Urinary bladder (tissue), 4 donors: ENCODE results near the gene YY1. TPM values are rescaled to one million over a fixed set of nuclear protein-coding genes. Genes with fewer than 3 reads are reported as not detected.

Source experiments
- DNase-seq: peaks from one replicate; pipeline ENCODE4 v3.0.0-alpha.2; 2015; ENCODE audit errors: extremely low spot score
- H3K27ac ChIP-seq: one replicate; pipeline ENCODE4 v1.5.1; 2013; ENCODE audit warnings: low read depth, mild to moderate bottlenecking, moderate library complexity
- H3K36me3 ChIP-seq: one replicate; pipeline ENCODE4 v1.6.1; 2013; ENCODE audit warnings: mild to moderate bottlenecking, moderate library complexity; ENCODE audit not compliant: insufficient read depth
- H3K4me1 ChIP-seq: one replicate; pipeline ENCODE4 v1.6.1; 2013; ENCODE audit warnings: mild to moderate bottlenecking, moderate library complexity; ENCODE audit not compliant: insufficient read depth
- H3K4me3 ChIP-seq: one replicate; pipeline ENCODE4 v1.5.1; 2013; ENCODE audit warnings: low read depth, low read length
- WGBS: extraction: QIAGEN DNeasy Blood & Tissue Kit; methylation state at CpG from one replicate; pipeline ENCODE4 v1.1.7; 2013; 5-methylcytosine and 5-hydroxymethylcytosine counted together
- polyA plus RNA-seq: library from polyadenylated mRNA; stranded (reverse); fragments of 200-250 nt; gene quantifications from one replicate; pipeline ENCODE4 v1.2.3, GENCODE V29; 2013
- total RNA-seq: library from RNA; depleted of rRNA; stranded (reverse); fragments of >200 nt; gene quantifications from one replicate; pipeline ENCODE4 v1.2.3, GENCODE V29; 2014
- donor health status: healthy with polysubstance abuse.
- donor health status: healthy.

The YY1 gene
- total and polyA plus RNA-seq, 2 donors = 33.5 to 65.5 TPM

DNA sequence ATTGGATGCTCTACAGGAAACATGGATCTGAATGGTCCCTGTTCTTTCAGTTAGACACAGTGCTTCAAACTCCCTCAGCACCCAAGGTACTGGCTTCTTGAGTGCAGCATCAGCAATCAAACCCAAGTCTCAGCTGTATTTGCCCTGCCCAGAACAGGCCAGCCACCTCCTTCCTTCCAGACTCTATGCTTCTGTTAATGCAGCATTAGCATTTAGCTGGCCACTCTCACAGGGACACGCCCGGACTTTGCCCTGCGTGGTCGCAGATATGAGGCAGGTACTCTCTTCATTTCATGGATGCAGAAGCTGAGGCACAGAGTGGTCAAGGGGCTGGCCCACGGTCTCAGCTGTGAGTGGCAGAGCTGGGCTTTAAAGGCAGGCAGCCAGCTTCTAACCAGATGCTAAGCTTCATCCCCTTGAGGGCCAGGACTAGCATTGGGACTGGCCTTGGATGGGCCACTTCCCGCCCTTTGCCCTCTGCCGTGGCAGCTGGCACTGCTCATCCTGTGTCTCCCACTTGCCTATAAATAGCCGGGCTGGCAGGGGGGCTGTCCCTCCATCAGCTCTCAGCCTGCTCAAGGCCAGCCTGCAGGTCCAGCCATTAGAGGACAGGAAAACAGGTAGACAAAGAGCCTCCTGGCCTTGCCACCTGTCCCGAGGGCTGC, 82.7 kb downstream of the YY1 start:
- WGBS = 75% methylated on average over 9 of the region's 9 CpGs
- no peaks in the 10 kb centered on the region for H3K4me1 ChIP-seq
- DNase-seq = no peak

GRCh38 chr14:100322138-100322957, 83.4 kb downstream of the YY1 start:
- no peak for DNase-seq
- no peak overlapping the region for H3K4me3 ChIP-seq
- H3K4me1 ChIP-seq = no peaks in the 10 kb centered on the region
- H3K27ac ChIP-seq = no peak overlapping the region
- no peaks in the 10 kb centered on the region for H3K36me3 ChIP-seq
- 89% methylated on average over 15 of the region's 15 CpGs for WGBS

More for the DNA sequence above, 82.7 kb downstream of the YY1 start:
- Histone ChIP-seq H3K4me3 (no peak overlapping the region), H3K27ac (no peak overlapping the region), H3K36me3 (no peaks in the 10 kb centered on the region)

DNA sequence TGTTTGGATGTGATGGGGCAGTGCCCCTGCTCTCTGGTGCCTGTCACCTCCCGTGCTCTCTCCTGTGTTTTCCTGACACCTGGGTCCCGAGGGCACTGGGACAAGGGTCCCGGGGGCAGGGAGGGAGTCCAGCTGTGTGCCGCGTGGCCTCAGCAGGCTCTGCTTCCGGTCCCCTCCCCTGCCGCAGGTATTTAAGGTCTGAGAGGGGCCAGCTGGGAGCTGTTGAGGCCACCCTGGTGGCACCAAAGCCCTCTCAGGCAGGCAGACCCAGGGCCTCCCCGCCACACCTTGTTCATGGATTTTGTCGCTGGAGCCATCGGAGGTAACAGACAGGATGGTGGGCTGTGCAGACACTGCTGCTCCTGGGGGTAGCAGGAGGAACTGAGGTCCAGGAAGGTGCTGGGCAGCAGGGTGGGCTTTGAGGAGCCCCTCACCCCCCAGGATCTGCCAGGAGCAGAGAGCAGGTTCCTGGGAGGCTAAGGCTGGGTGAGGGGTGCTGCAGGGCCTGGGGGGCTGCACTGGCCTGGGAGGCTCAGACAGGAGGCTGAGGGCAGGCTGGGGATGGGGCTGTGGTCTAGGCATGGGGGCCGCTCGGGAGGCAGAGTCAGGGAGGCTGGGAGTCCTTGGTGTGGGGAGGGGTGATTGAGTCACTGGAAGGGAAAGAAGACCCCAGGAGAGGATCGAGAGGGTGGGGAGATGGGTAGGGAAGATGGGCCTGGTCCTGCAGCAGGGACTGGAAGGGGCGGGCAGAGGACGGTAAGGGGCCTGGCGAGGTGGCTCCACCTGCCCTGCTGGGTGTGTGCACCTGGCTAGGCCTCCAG, 84.4 kb downstream of the YY1 start, which contains the start of gene SLC25A47:
Gene SLC25A47 (plus strand): TSS at position 219 of the 821 bp plus-strand sequence. CDS start 76 bp downstream, at position 295.
- H3K27ac ChIP-seq = no peak within 1 kb of the TSS
- no peak within 1 kb of the TSS for H3K4me3 ChIP-seq
- no peaks in the 10 kb centered on the region for H3K36me3 ChIP-seq
- DNase-seq = no peak
- no peaks in the 10 kb centered on the region for H3K4me1 ChIP-seq
- 89% methylated on average over 16 of the region's 16 CpGs for WGBS

DNA sequence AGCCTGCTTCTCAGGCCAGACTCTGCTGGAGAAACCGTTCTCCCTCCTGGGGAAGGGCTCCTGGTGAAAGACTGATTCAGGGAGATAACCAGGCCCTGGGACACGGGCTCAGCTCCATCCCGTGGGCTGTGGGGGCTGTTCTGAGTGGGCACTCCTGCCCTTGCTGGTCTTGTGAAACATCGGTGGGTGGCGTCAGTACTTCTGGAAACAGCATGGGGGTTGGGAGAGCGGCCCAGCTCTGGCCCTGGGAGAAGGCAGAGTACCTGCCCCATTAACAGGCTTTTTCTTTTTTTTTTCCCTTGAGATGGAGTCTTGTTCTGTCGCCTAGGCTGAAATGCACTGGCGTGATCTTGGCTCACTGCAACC, 85.0 kb downstream of the YY1 start:
- DNase-seq = no peak
- 87% methylated on average over 8 of the region's 8 CpGs for WGBS
- H3K36me3 ChIP-seq = no peaks in the 10 kb centered on the region
- no peak overlapping the region for H3K27ac ChIP-seq
- no peaks in the 10 kb centered on the region for H3K4me1 ChIP-seq
- H3K4me3 ChIP-seq = no peak overlapping the region

DNA sequence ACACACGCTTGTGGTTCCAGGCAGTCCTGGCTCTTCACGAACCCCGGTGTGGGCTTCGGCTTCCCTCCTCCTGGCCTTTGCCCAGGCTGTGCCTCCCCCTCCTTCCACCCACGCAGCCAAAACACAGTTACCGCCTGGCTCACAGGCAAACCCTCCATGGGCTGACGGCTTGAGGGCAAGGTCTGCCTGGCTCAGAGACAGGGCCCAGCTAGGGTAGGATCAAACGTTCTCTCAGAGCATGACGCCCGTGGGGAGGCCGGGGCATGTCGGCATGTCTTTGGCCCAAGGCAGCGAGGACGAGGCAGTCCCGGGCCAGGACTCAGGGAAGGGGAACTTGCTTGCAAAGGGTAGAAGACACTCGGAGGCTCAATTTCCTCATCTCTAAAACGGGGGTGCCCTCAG, 86.3 kb downstream of the YY1 start:
- Histone ChIP-seq H3K27ac (no peak overlapping the region), H3K36me3 (no peaks in the 10 kb centered on the region), H3K4me3 (no peak overlapping the region), H3K4me1 (no peaks in the 10 kb centered on the region)
- no peak for DNase-seq
- WGBS = 83% methylated on average over 17 of the region's 17 CpGs

GRCh38 chr14:100325958-100326357, 87.0 kb downstream of the YY1 start:
- DNase-seq = no peak
- H3K27ac ChIP-seq = no peak overlapping the region
- no peaks in the 10 kb centered on the region for H3K4me1 ChIP-seq
- H3K4me3 ChIP-seq = no peak overlapping the region
- WGBS = 92% methylated on average over 13 of the region's 13 CpGs
- no peaks in the 10 kb centered on the region for H3K36me3 ChIP-seq

GRCh38 chr14:100327128-100327527, 88.2 kb downstream of the YY1 start:
- Histone ChIP-seq H3K4me1 (no peaks in the 10 kb centered on the region), H3K36me3 (no peaks in the 10 kb centered on the region), H3K27ac (no peak overlapping the region), H3K4me3 (no peak overlapping the region)
- 94% methylated on average over 24 of the region's 24 CpGs for WGBS
- no peak for DNase-seq

GRCh38 chr14:100328495-100329163, 89.7 kb downstream of the YY1 start:
- Histone ChIP-seq H3K4me1 (no peaks in the 10 kb centered on the region), H3K36me3 (no peaks in the 10 kb centered on the region), H3K4me3 (no peak overlapping the region), H3K27ac (no peak overlapping the region)
- no peak for DNase-seq
- 89% methylated on average over 32 of the region's 32 CpGs for WGBS

DNA sequence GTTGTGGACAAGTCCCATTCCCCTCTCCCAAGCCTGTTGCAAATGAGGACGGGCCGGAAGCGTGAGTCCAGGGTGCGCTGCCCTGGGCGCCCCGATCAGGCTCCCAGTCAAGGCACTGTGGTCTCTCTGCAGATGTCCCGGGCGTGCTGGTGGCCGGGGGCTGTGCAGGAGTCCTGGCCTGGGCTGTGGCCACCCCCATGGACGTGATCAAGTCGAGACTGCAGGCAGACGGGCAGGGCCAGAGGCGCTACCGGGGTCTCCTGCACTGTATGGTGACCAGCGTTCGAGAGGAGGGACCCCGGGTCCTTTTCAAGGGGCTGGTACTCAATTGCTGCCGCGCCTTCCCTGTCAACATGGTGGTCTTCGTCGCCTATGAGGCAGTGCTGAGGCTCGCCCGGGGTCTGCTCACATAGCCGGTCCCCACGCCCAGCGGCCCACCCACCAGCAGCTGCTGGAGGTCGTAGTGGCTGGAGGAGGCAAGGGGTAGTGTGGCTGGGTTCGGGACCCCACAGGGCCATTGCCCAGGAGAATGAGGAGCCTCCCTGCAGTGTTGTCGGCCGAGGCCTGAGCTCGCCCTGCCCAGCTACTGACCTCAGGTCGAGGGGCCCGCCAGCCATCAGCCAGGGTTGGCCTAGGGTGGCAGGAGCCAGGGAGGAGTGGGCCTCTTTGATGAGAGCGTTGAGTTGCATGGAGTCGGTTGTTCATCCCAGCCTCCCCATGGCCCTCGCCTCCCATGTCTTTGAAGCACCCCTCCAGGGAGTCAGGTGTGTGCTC, 90.5 kb downstream of the YY1 start:
- H3K4me3 ChIP-seq = no peak overlapping the region
- H3K4me1 ChIP-seq = no peaks in the 10 kb centered on the region
- H3K36me3 ChIP-seq = no peaks in the 10 kb centered on the region
- no peak for DNase-seq
- no peak overlapping the region for H3K27ac ChIP-seq
- 90% methylated on average over 36 of the region's 36 CpGs for WGBS

GRCh38 chr14:100330007-100330344, 91.0 kb downstream of the YY1 start:
- Histone ChIP-seq H3K36me3 (no peaks in the 10 kb centered on the region), H3K27ac (no peak overlapping the region), H3K4me3 (no peak overlapping the region), H3K4me1 (no peaks in the 10 kb centered on the region)
- DNase-seq = no peak
- WGBS = 80% methylated on average over 11 of the region's 11 CpGs

GRCh38 chr14:100330388-100330931, 91.5 kb downstream of the YY1 start:
- WGBS = 83% methylated on average over 13 of the region's 13 CpGs
- Histone ChIP-seq H3K4me1 (no peaks in the 10 kb centered on the region), H3K27ac (no peak overlapping the region), H3K36me3 (no peaks in the 10 kb centered on the region), H3K4me3 (no peak overlapping the region)
- DNase-seq = no peak

- Histone ChIP-seq H3K36me3 (peaks cover under 1% of the 10 kb centered on the region), H3K4me3 (no peak overlapping the region), H3K4me1 (no peaks in the 10 kb centered on the region), H3K27ac (no peak overlapping the region)
- WGBS = 82% methylated on average over 11 of the region's 11 CpGs
- DNase-seq = no peak
These were observed 93.2 kb downstream of the YY1 start for GRCh38 chr14:100332071-100332639.
